HepG2 (cell line): Measurements from ENCODE around the gene TRA2B. TPM values are rescaled to one million over a fixed set of nuclear protein-coding genes. Genes with fewer than 3 reads are reported as not detected.

Source experiments
- ARID5B ChIP-seq: IDR thresholded peaks from 2 replicates; pipeline ENCODE4 v1.4.0; 2020; ENCODE audit warnings: mild to moderate bottlenecking, missing genetic modification reagents
- ASH2L ChIP-seq: fragments of 300-600, 200-600 bp; sonication (generic); IDR thresholded peaks from 2 replicates; pipeline ENCODE4 v1.7.0; 2017; ENCODE audit warnings: low read depth, mild to moderate bottlenecking, moderate library complexity, mixed read lengths, low read length; ENCODE audit not compliant: insufficient read length
- CCDC6 ChIP-seq: sonication (generic); formaldehyde crosslinking; IDR thresholded peaks from 2 replicates; pipeline ENCODE4 v1.8.1; 2022; ENCODE audit warnings: mild to moderate bottlenecking, missing genetic modification reagents, moderate library complexity
- FOXP1 ChIP-seq, 2 experiments: fragments of 450-650 bp in 1 of 2; IDR thresholded peaks; 2 replicates each; pipeline ENCODE4 v1.6.1; 2017 to 2018; ENCODE audit warnings: antibody characterized with exemption in 1 of 2
- GATAD1 ChIP-seq: IDR thresholded peaks from 2 replicates; pipeline ENCODE4 v1.6.1; 2016; ENCODE audit warnings: missing genetic modification reagents, missing compliant biosample characterization
- MYC ChIP-seq: sonication (generic); formaldehyde crosslinking; IDR thresholded peaks from 2 replicates; pipeline ENCODE4 v1.9.0; 2021; ENCODE audit warnings: missing genetic modification reagents, borderline replicate concordance
- NKX3-1 ChIP-seq: sonication (generic); formaldehyde crosslinking; IDR thresholded peaks from 2 replicates; pipeline ENCODE4 v1.5.0; 2020; ENCODE audit warnings: missing genetic modification reagents
- REPIN1 ChIP-seq: sonication (generic); formaldehyde crosslinking; IDR thresholded peaks from 2 replicates; pipeline ENCODE4 v1.8.0; 2022; ENCODE audit warnings: missing genetic modification reagents, low read depth, mild to moderate bottlenecking, borderline replicate concordance
- RNF2 ChIP-seq: fragments of 450-650 bp; conservative IDR thresholded peaks from 2 replicates; pipeline ENCODE4 v1.6.1; 2016; ENCODE audit warnings: low read depth
- RXRB ChIP-seq: IDR thresholded peaks from 2 replicates; pipeline ENCODE4 v1.6.1; 2016; ENCODE audit warnings: borderline replicate concordance, missing genetic modification reagents, missing compliant biosample characterization
- SMAD9 ChIP-seq: sonication (generic); formaldehyde crosslinking; IDR thresholded peaks from 2 replicates; pipeline ENCODE4 v1.5.1; 2020; ENCODE audit warnings: mild to moderate bottlenecking, missing genetic modification reagents
- SRF ChIP-seq: IDR thresholded peaks from 2 replicates; pipeline ENCODE4 v1.6.1; 2011; ENCODE audit warnings: mild to moderate bottlenecking, low read depth, low read length, moderate library complexity
- TEAD3 ChIP-seq: optimal IDR thresholded peaks from 2 replicates; pipeline ENCODE3; 2016; ENCODE audit warnings: borderline replicate concordance
- ZC3H4 ChIP-seq: sonication (generic); formaldehyde crosslinking; IDR thresholded peaks from 2 replicates; pipeline ENCODE4 v1.4.0; 2020; ENCODE audit warnings: missing genetic modification reagents, borderline replicate concordance
- ZMAT5 ChIP-seq: sonication (generic); formaldehyde crosslinking; IDR thresholded peaks from 2 replicates; pipeline ENCODE4 v1.5.0; 2020; ENCODE audit warnings: mild to moderate bottlenecking, low read depth, missing genetic modification reagents, borderline replicate concordance
- ZNF768 ChIP-seq: sonication (generic); formaldehyde crosslinking; IDR thresholded peaks from 2 replicates; pipeline ENCODE4 v1.4.0; 2020; ENCODE audit warnings: missing genetic modification reagents
- ZNF841 ChIP-seq: sonication (generic); formaldehyde crosslinking; IDR thresholded peaks from 2 replicates; pipeline ENCODE4 v1.8.1; 2023; ENCODE audit warnings: missing genetic modification reagents, borderline replicate concordance
- polyA plus RNA-seq, 8 experiments: library from polyadenylated mRNA; depleted of rRNA in 3 of 8; stranded (reverse) in 7 of 8; unstranded in 1 of 8; fragments of >200 nt; fragmentation: Illumina TruSeq in 4 of 8; extraction: Trizol in 4 of 8; gene quantifications; 2 replicates each; pipeline versions ENCODE4 v1.2.1 to v1.2.3, GENCODE V29; 2011 to 2016; ENCODE audit warnings: low read depth in 4 of 8, missing spikeins in 1 of 8, mixed read lengths in 1 of 8; ENCODE audit not compliant: insufficient read depth in 1 of 8
- total RNA-seq, 5 experiments: library from RNA; depleted of rRNA; stranded (reverse); fragments of >200 nt; fragmentation: Illumina TruSeq; extraction: Trizol; gene quantifications; 2 replicates each; pipeline ENCODE4 v1.2.3, GENCODE V29; 2016; ENCODE audit warnings: low read depth in 1 of 5
- TF ChIP-seq, protein P1 (sequence below): fragments of 450-650 bp; IDR thresholded peaks from 2 replicates; pipeline ENCODE4 v1.6.1; 2016
- TF ChIP-seq, protein P2 (sequence below): IDR thresholded peaks from 2 replicates; pipeline ENCODE4 v1.6.1; 2016
- TF ChIP-seq, protein P3 (sequence below): sonication (generic); formaldehyde crosslinking; IDR thresholded peaks from 2 replicates; pipeline ENCODE4 v1.8.0; 2022; ENCODE audit warnings: missing genetic modification reagents, mild to moderate bottlenecking, moderate library complexity, borderline replicate concordance

TRA2B gene
- total and polyA plus RNA-seq, 2 of the 13 experiments (the other 11 are each of a cell fraction or from before 2014, with no cell fraction given) = 105 to 241 TPM

DNA sequence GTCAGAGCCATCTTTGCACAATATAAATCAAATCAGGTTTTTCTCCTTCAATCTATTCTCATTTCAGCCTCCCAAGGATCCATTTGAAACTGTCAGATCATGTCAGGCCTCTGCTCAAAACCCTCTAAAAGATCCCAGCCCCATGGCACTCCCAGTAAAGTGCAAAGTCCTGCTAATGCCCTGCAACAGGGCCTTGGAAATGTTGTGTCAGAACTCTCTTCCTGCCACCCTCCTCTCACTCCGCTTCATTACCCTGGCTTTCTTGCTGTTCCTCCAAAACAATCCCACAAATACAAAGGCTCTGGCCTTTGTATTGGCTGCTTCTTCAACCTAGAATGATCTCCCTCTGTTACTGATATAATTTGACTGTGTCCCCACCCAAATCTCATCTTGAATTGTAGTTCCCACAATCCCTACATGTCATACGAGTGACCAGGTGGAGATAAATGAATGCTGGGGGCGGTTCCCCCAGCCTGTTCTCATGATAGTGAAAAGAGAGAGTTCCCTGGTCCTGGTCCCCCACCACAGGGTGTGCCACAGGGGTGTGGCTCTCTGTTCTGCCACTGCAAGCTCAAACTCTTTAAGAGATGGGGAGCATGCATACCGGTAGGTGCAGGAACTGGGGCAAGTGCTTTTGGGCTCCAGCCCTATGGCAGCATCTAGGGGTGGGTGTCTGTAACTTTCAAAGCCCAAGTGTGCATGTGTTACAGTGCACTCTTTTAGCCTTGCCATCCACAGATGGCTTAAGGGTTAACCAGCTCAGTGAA lies 22.9 kb upstream of the TRA2B start (continued):
- peak; percentile 45 for TF ChIP-seq ARID5B (CRISPR knock-in tag)
- TF ChIP-seq ZNF768 (CRISPR knock-in tag) = no peak
- TF ChIP-seq NKX3-1 = no peak
- TF ChIP-seq, protein P1, sequence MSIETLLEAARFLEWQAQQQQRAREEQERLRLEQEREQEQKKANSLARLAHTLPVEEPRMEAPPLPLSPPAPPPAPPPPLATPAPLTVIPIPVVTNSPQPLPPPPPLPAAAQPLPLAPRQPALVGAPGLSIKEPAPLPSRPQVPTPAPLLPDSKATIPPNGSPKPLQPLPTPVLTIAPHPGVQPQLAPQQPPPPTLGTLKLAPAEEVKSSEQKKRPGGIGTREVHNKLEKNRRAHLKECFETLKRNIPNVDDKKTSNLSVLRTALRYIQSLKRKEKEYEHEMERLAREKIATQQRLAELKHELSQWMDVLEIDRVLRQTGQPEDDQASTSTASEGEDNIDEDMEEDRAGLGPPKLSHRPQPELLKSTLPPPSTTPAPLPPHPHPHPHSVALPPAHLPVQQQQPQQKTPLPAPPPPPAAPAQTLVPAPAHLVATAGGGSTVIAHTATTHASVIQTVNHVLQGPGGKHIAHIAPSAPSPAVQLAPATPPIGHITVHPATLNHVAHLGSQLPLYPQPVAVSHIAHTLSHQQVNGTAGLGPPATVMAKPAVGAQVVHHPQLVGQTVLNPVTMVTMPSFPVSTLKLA = no peak
- TF ChIP-seq FOXP1 (IDR thresholded peaks at IDR 0.05) = no peak
- no peak for TF ChIP-seq FOXP1 (CRISPR knock-in tag; IDR thresholded peaks at IDR 0.05)
- peak; percentile 74 for TF ChIP-seq ASH2L
- TF ChIP-seq, protein P2, sequence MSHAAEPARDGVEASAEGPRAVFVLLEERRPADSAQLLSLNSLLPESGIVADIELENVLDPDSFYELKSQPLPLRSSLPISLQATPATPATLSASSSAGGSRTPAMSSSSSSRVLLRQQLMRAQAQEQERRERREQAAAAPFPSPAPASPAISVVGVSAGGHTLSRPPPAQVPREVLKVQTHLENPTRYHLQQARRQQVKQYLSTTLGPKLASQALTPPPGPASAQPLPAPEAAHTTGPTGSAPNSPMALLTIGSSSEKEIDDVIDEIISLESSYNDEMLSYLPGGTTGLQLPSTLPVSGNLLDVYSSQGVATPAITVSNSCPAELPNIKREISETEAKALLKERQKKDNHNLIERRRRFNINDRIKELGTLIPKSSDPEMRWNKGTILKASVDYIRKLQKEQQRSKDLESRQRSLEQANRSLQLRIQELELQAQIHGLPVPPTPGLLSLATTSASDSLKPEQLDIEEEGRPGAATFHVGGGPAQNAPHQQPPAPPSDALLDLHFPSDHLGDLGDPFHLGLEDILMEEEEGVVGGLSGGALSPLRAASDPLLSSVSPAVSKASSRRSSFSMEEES (CRISPR knock-in tag) = no peak
- no peak for TF ChIP-seq REPIN1
- peak; percentile 41 for TF ChIP-seq TEAD3 (CRISPR knock-in tag)
- peak; percentile 65 for TF ChIP-seq ZC3H4 (CRISPR knock-in tag)
- no peak for TF ChIP-seq MYC (CRISPR knock-in tag)
- TF ChIP-seq, protein P3, sequence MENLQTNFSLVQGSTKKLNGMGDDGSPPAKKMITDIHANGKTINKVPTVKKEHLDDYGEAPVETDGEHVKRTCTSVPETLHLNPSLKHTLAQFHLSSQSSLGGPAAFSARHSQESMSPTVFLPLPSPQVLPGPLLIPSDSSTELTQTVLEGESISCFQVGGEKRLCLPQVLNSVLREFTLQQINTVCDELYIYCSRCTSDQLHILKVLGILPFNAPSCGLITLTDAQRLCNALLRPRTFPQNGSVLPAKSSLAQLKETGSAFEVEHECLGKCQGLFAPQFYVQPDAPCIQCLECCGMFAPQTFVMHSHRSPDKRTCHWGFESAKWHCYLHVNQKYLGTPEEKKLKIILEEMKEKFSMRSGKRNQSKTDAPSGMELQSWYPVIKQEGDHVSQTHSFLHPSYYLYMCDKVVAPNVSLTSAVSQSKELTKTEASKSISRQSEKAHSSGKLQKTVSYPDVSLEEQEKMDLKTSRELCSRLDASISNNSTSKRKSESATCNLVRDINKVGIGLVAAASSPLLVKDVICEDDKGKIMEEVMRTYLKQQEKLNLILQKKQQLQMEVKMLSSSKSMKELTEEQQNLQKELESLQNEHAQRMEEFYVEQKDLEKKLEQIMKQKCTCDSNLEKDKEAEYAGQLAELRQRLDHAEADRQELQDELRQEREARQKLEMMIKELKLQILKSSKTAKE (CRISPR knock-in tag) = no peak
- no peak for TF ChIP-seq ZNF841 (CRISPR knock-in tag)
- TF ChIP-seq RXRB (CRISPR knock-in tag) = 0 out of 2 replicates have a peak, but pooled peaks have one; percentile 44
- TF ChIP-seq ZMAT5 = no peak
- TF ChIP-seq SMAD9 = no peak
- TF ChIP-seq SRF = no peak
- TF ChIP-seq CCDC6 = no peak
- TF ChIP-seq GATAD1 (CRISPR knock-in tag) = peak; percentile 34; the same call in 1 of the 2 replicates
- TF ChIP-seq RNF2 = no peak
